Left lung (tissue), 10 donors: ENCODE measurements around the gene CHCHD4. TPM values are rescaled to one million over a fixed set of nuclear protein-coding genes. Genes with fewer than 3 reads are reported as not detected.
A peak's percentile ranks its signal among the peaks of the same experiment; 100 is the strongest.

Experiments used
- ATAC-seq: fragments of 200-7000 bp; cut with Tn5 transposase; one replicate; pipeline ENCODE4 v1.9.1; 2020; ENCODE audit warnings: moderate library complexity
- DNase-seq, 4 donors: peaks; one replicate each; pipeline ENCODE4 v3.0.0-alpha.2; 2013 to 2020
- H3K27ac ChIP-seq, 2 donors: fragments of 200-600 bp; sonication (generic) in 1 of 2; one replicate each; pipeline versions ENCODE4 v1.5.0 to v1.8.0; 2020 to 2021
- H3K27me3 ChIP-seq, 2 donors: fragments of 200-600 bp; sonication (generic) in 1 of 2; one replicate each; pipeline versions ENCODE4 v1.5.0 to v1.8.0; 2020 to 2021
- H3K36me3 ChIP-seq, 2 donors: fragments of 200-600 bp; sonication (generic) in 1 of 2; one replicate each; pipeline versions ENCODE4 v1.5.0 to v1.8.0; 2020 to 2021
- H3K4me1 ChIP-seq, 2 donors: fragments of 200-600 bp; one replicate each; pipeline ENCODE4 v1.8.0; 2021
- H3K4me3 ChIP-seq, 2 donors: fragments of 200-600 bp; sonication (generic) in 1 of 2; one replicate each; pipeline versions ENCODE4 v1.5.0 to v1.8.0; 2020 to 2021; ENCODE audit warnings: mild to moderate bottlenecking in 1 of 2
- H3K9me3 ChIP-seq, 2 donors: fragments of 200-600 bp; sonication (generic) in 1 of 2; one replicate each; pipeline versions ENCODE4 v1.5.0 to v1.8.0; 2020 to 2021
- CTCF ChIP-seq, 2 donors: fragments of 200-600 bp; sonication (generic) in 1 of 2; IDR thresholded peaks; one replicate each; pipeline versions ENCODE4 v1.5.0 to v1.8.0; 2021; ENCODE audit warnings: antibody characterized with exemption in 2 of 2
- intact Hi-C, 2 donors: fragments of 100-400 bp; cut with DNase I; formaldehyde crosslinking; loops; one replicate each; pipeline versions ENCODE4 v1.11.2 to v1.14.2; 2022
- polyA plus RNA-seq, 6 donors: library from polyadenylated mRNA; unstranded; fragments of 120-200 nt; gene quantifications; one replicate each; pipeline ENCODE4 v1.2.1, GENCODE V29; 2013; ENCODE audit not compliant: insufficient read length in 6 of 6
- total RNA-seq, 2 donors: library from RNA; stranded (reverse); fragmentation: NEBNext Ultra II Directional; extraction: Animal tissue kit (Norgen Biotek cat#: 25700); gene quantifications; one replicate each; pipeline ENCODE4 v1.2.1, GENCODE V29; 2021
- donor health status: DM: no; HTN: yes; CAD: no.
- donor health status: DM: no; HTN: no; CAD: no.

CHCHD4 gene
- total and polyA plus RNA-seq, 8 donors = 9.6 to 15.3 (median 13.4) TPM

GRCh38 chr3:14140668-14141067 lies 16.0 kb upstream of the CHCHD4 start:
- intact Hi-C loops = no loop called here
- H3K4me1 ChIP-seq = peaks cover 23 to 32% of the 10 kb centered on the region in 2 donors
- DNase-seq (no peak), ATAC-seq (no peak)
- no peaks in the 10 kb centered on the region for H3K27me3 ChIP-seq
- H3K4me3 ChIP-seq = no peak overlapping the region
- H3K9me3 ChIP-seq = no peaks in the 10 kb centered on the region
- peaks cover 0 to 76% of the 10 kb centered on the region in 2 donors for H3K36me3 ChIP-seq
- peak overlapping the region in 1 of 2 donors; percentile 99 for H3K27ac ChIP-seq
- TF ChIP-seq CTCF (IDR thresholded peaks at IDR 0.05) = no peak

- intact Hi-C loops = no loop called here
- no peak for ATAC-seq
- Histone ChIP-seq H3K4me1 (peaks cover 14 to 23% of the 10 kb centered on the region in 2 donors), H3K27ac (no peak overlapping the region), H3K27me3 (no peaks in the 10 kb centered on the region), H3K9me3 (no peaks in the 10 kb centered on the region), H3K36me3 (peaks cover 0 to 82% of the 10 kb centered on the region in 2 donors), H3K4me3 (no peak overlapping the region)
- no peak for DNase-seq
- no peak for TF ChIP-seq CTCF (IDR thresholded peaks at IDR 0.05)
Measured at GRCh38 chr3:14139771-14140170, 15.1 kb upstream of the CHCHD4 start.

- Histone ChIP-seq H3K9me3 (no peaks in the 10 kb centered on the region), H3K27ac (no peak overlapping the region), H3K4me3 (no peak overlapping the region), H3K36me3 (peaks cover 0 to 89% of the 10 kb centered on the region in 2 donors), H3K27me3 (no peaks in the 10 kb centered on the region), H3K4me1 (peaks cover 10 to 18% of the 10 kb centered on the region in 2 donors)
- no peak for DNase-seq
- ATAC-seq = no peak
- intact Hi-C loops = no loop called here
- no peak for TF ChIP-seq CTCF (IDR thresholded peaks at IDR 0.05)
Measured at GRCh38 chr3:14138878-14139655, 14.4 kb upstream of the CHCHD4 start.

- intact Hi-C loops = no loop called here
- peaks cover 2 to 97% of the 10 kb centered on the region in 2 donors for H3K36me3 ChIP-seq
- no peak overlapping the region for H3K4me3 ChIP-seq
- no peaks in the 10 kb centered on the region for H3K9me3 ChIP-seq
- H3K27ac ChIP-seq = no peak overlapping the region
- DNase-seq (no peak), ATAC-seq (no peak)
- H3K4me1 ChIP-seq = peaks cover 5 to 10% of the 10 kb centered on the region in 2 donors
- H3K27me3 ChIP-seq = no peaks in the 10 kb centered on the region
- TF ChIP-seq CTCF (IDR thresholded peaks at IDR 0.05) = no peak
Measured at GRCh38 chr3:14138109-14138877, 13.6 kb upstream of the CHCHD4 start.

- TF ChIP-seq CTCF (IDR thresholded peaks at IDR 0.05) = no peak
- DNase-seq (no peak), ATAC-seq (no peak)
- peaks cover 0 to 2% of the 10 kb centered on the region in 2 donors for H3K4me1 ChIP-seq
- intact Hi-C loops = no loop called here
- no peak overlapping the region for H3K4me3 ChIP-seq
- no peaks in the 10 kb centered on the region for H3K27me3 ChIP-seq
- no peaks in the 10 kb centered on the region for H3K9me3 ChIP-seq
- H3K27ac ChIP-seq = peak overlapping the region in 1 of 2 donors; percentile 43
- H3K36me3 ChIP-seq = peaks cover 2 to 100% of the 10 kb centered on the region in 2 donors
Measured at GRCh38 chr3:14137445-14137844, 12.8 kb upstream of the CHCHD4 start.
